ENCODE measurements around the gene DHCR24. TPM values are rescaled to one million over a fixed set of nuclear protein-coding genes. Genes with fewer than 3 reads are reported as not detected.

Gene DHCR24
- total RNA-seq, 1 donor, result 151 TPM

GRCh38 chr1:54811739-54812655 is 75.0 kb downstream of the DHCR24 start:
- no peak for TF ChIP-seq CTCF (IDR thresholded peaks at IDR 0.05; ENCODE audit: extremely low read depth, low read depth, low read length)
- Histone ChIP-seq H3K4me1 (ENCODE audit: insufficient read depth, low read length) (peaks cover 8% of the 10 kb centered on the region), H3K4me3 (ENCODE audit: insufficient read depth, low read length) (no peak overlapping the region), H3K27ac (ENCODE audit: low read depth, low read length) (no peak overlapping the region), H3K27me3 (ENCODE audit: insufficient read depth, low read length) (peaks cover 3% of the 10 kb centered on the region), H4K20me1 (ENCODE audit: insufficient read depth, low read length) (no peaks in the 10 kb centered on the region), H3K4me2 (ENCODE audit: insufficient read depth, low read length) (no peak overlapping the region), H3K9me3 (ENCODE audit: low read depth, low read length) (no peaks in the 10 kb centered on the region), H3K79me2 (ENCODE audit: insufficient read depth, low read length) (no peaks in the 10 kb centered on the region), H3K36me3 (ENCODE audit: insufficient read depth, low read length) (no peaks in the 10 kb centered on the region), H2AFZ (ENCODE audit: low read length) (no peak overlapping the region)
- peak; percentile 69 for DNase-seq (ENCODE audit: insufficient read length, low spot score, missing footprints)

- Histone ChIP-seq H3K9me3 (ENCODE audit: low read depth, low read length) (no peaks in the 10 kb centered on the region), H4K20me1 (ENCODE audit: insufficient read depth, low read length) (no peaks in the 10 kb centered on the region), H3K27ac (ENCODE audit: low read depth, low read length) (no peak overlapping the region), H3K36me3 (ENCODE audit: insufficient read depth, low read length) (no peaks in the 10 kb centered on the region), H3K4me2 (ENCODE audit: insufficient read depth, low read length) (no peak overlapping the region), H3K4me1 (ENCODE audit: insufficient read depth, low read length) (peaks cover 8% of the 10 kb centered on the region), H3K4me3 (ENCODE audit: insufficient read depth, low read length) (no peak overlapping the region), H3K27me3 (ENCODE audit: insufficient read depth, low read length) (peaks cover under 1% of the 10 kb centered on the region), H3K79me2 (ENCODE audit: insufficient read depth, low read length) (no peaks in the 10 kb centered on the region), H2AFZ (ENCODE audit: low read length) (no peak overlapping the region)
- peak; percentile 86 for DNase-seq (ENCODE audit: insufficient read length, low spot score, missing footprints)
- no peak for TF ChIP-seq CTCF (IDR thresholded peaks at IDR 0.05; ENCODE audit: extremely low read depth, low read depth, low read length)
Observed at GRCh38 chr1:54811066-54811465, 75.9 kb downstream of the DHCR24 start.

- no peak overlapping the region for H3K4me3 ChIP-seq (ENCODE audit: insufficient read depth, low read length)
- H3K9me3 ChIP-seq (ENCODE audit: low read depth, low read length), result no peaks in the 10 kb centered on the region
- no peaks in the 10 kb centered on the region for H3K79me2 ChIP-seq (ENCODE audit: insufficient read depth, low read length)
- no peaks in the 10 kb centered on the region for H4K20me1 ChIP-seq (ENCODE audit: insufficient read depth, low read length)
- no peaks in the 10 kb centered on the region for H3K27me3 ChIP-seq (ENCODE audit: insufficient read depth, low read length)
- DNase-seq (ENCODE audit: insufficient read length, low spot score, missing footprints), result peak; percentile 96
- H3K27ac ChIP-seq (ENCODE audit: low read depth, low read length), result no peak overlapping the region
- peaks cover 8% of the 10 kb centered on the region for H3K4me1 ChIP-seq (ENCODE audit: insufficient read depth, low read length)
- no peak overlapping the region for H2AFZ ChIP-seq (ENCODE audit: low read length)
- peak; percentile 93 for TF ChIP-seq CTCF (IDR thresholded peaks at IDR 0.05; ENCODE audit: extremely low read depth, low read depth, low read length)
- H3K4me2 ChIP-seq (ENCODE audit: insufficient read depth, low read length), result no peak overlapping the region
- no peaks in the 10 kb centered on the region for H3K36me3 ChIP-seq (ENCODE audit: insufficient read depth, low read length)
Observed at GRCh38 chr1:54810153-54810942, 76.6 kb downstream of the DHCR24 start.
